Uterus (tissue), 2 donors: ENCODE results near the gene BCAM.

Experiments
- POLR2A ChIP-seq, 2 donors: fragments of 450-650 bp; IDR thresholded peaks; one replicate each; pipeline ENCODE4 v1.6.1; 2016; ENCODE audit warnings: antibody characterized with exemption in 2 of 2, mild to moderate bottlenecking in 1 of 2, moderate library complexity in 1 of 2
- TF ChIP-seq, protein P1 (sequence below), 4 experiments: fragments of 200-600 bp in 2 of 4; fragments of 450-650 bp in 2 of 4; sonication (generic) in 2 of 4; IDR thresholded peaks; one replicate each; pipeline ENCODE4 v1.5.1; 2016 to 2019; ENCODE audit warnings: antibody characterized with exemption in 4 of 4, mild to moderate bottlenecking in 2 of 4, moderate library complexity in 1 of 4

DNA sequence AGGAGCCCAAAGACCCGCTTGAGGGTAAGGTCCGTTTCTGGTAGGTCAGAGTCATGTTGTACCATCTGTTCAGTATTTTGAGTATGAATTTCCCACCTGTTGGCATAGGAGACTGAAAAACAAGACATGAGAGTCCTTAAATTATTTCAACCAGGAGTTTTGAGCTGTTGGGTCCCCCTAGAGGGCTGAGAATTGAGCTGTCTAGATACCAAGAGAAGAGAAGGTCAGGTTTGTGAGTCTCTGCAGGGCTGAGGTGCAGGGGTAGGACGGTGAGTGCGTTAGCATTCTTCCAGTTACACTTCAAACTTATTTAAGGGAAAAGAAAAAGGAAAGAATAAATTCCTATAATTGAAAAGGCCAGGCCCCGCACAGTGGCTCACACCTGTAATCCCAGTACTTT is 26.2 kb upstream of the BCAM start:
- TF ChIP-seq, protein P1, sequence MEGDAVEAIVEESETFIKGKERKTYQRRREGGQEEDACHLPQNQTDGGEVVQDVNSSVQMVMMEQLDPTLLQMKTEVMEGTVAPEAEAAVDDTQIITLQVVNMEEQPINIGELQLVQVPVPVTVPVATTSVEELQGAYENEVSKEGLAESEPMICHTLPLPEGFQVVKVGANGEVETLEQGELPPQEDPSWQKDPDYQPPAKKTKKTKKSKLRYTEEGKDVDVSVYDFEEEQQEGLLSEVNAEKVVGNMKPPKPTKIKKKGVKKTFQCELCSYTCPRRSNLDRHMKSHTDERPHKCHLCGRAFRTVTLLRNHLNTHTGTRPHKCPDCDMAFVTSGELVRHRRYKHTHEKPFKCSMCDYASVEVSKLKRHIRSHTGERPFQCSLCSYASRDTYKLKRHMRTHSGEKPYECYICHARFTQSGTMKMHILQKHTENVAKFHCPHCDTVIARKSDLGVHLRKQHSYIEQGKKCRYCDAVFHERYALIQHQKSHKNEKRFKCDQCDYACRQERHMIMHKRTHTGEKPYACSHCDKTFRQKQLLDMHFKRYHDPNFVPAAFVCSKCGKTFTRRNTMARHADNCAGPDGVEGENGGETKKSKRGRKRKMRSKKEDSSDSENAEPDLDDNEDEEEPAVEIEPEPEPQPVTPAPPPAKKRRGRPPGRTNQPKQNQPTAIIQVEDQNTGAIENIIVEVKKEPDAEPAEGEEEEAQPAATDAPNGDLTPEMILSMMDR (IDR thresholded peaks at IDR 0.05) = no peak
- TF ChIP-seq POLR2A (IDR thresholded peaks at IDR 0.05) = no peak
